NT2/D1 (cell line): ENCODE data around the gene CACNA2D2.

ENCODE experiments used
- YY1 ChIP-seq: IDR thresholded peaks from 2 replicates; pipeline ENCODE4 v1.6.1; 2011; ENCODE audit not compliant: insufficient read length, insufficient read depth
- ZNF274 ChIP-seq: IDR thresholded peaks from 2 replicates; pipeline ENCODE4 v1.6.1; 2011; ENCODE audit warnings: mild to moderate bottlenecking, low read depth, low read length

DNA sequence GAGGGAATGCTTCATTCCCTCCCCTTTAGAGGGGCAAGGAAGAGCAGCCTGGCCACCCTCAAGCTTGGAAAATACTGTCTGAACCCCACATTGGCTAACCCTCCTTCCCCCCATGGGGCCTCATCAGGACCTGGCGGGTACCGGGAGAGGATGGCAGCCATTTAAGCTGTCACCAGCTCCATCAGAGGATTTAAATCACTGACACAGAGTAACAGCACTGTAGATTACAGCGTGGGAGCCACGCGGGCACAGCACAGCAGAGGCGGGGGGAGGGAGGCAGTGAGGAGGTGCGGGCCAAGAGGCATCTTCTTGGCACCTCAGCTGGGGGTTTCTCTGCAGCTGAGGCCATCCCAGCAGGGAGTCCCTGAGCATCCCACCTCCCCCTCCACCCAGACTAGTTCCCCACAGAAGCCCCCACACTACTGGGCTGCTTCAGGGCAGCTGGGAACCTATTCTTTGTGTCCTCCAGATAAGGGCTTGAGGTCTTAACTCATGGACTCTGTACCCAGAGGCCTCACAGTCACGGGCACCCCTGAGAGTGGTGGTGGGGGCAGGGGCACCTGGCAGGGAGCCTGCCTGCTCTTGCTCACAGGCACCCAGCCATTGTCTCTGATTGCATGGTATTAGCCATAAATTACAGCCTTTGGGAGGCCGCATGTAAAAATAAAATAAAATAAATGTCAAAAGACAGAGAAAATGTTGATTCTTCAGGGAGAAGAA, 21.9 kb upstream of the CACNA2D2 start:
- TF ChIP-seq YY1: no peak
- no peak for TF ChIP-seq ZNF274
